Mesenchymal stem cell (in vitro differentiated cells and primary cell): ENCODE measurements around the gene G3BP2.

Experiments
- DNase-seq: peaks from one replicate; pipeline ENCODE4 v3.0.0-alpha.2; 2013
- H2AFZ ChIP-seq: one replicate; pipeline ENCODE4 v1.6.1; 2013; ENCODE audit warnings: low read depth, mild to moderate bottlenecking, control low read depth, inconsistent platforms, low read length, moderate library complexity
- H2AK5ac ChIP-seq: 2 replicates; pipeline ENCODE4 v1.6.1; 2013; ENCODE audit warnings: low read length, moderate library complexity, mild to moderate bottlenecking, inconsistent platforms; ENCODE audit not compliant: severe bottlenecking
- H2BK120ac ChIP-seq: one replicate; pipeline ENCODE4 v1.6.1; 2013; ENCODE audit warnings: low read depth, mild to moderate bottlenecking, inconsistent platforms, low read length, moderate library complexity
- H2BK12ac ChIP-seq, 2 experiments: one replicate each; pipeline ENCODE4 v1.6.1; 2013; ENCODE audit warnings: inconsistent platforms in 2 of 2, low read length in 2 of 2, mild to moderate bottlenecking in 2 of 2, moderate library complexity in 2 of 2, control low read depth in 1 of 2
- H2BK15ac ChIP-seq: one replicate; pipeline ENCODE4 v1.6.1; 2013; ENCODE audit warnings: mild to moderate bottlenecking, low read depth, inconsistent platforms; ENCODE audit not compliant: poor library complexity, severe bottlenecking
- H2BK5ac ChIP-seq: 2 replicates; pipeline ENCODE4 v1.6.1; 2013; ENCODE audit warnings: low read depth, mild to moderate bottlenecking, low read length, control low read depth, inconsistent platforms; ENCODE audit not compliant: poor library complexity, severe bottlenecking
- H3K14ac ChIP-seq, 2 experiments: one replicate each; pipeline ENCODE4 v1.6.1; 2013; ENCODE audit warnings: inconsistent platforms in 2 of 2, low read length in 2 of 2, control low read depth in 1 of 2, mild to moderate bottlenecking in 1 of 2, moderate library complexity in 1 of 2
- H3K18ac ChIP-seq, 2 experiments: one replicate each; pipeline ENCODE4 v1.6.1; 2013; ENCODE audit warnings: inconsistent platforms in 2 of 2, low read length in 2 of 2, control low read depth in 1 of 2, low read depth in 1 of 2, mild to moderate bottlenecking in 1 of 2
- H3K23ac ChIP-seq, 2 experiments: one replicate each; pipeline ENCODE4 v1.6.1; 2013; ENCODE audit warnings: inconsistent platforms in 2 of 2, low read length in 2 of 2, mild to moderate bottlenecking in 2 of 2, moderate library complexity in 2 of 2, control low read depth in 1 of 2
- H3K27ac ChIP-seq: 2 replicates; pipeline ENCODE4 v1.5.1; 2013; ENCODE audit warnings: mild to moderate bottlenecking, moderate library complexity, low read length, control low read depth, inconsistent platforms; ENCODE audit not compliant: poor library complexity, severe bottlenecking
- H3K27me3 ChIP-seq, 2 experiments: 2 replicates each; pipeline versions ENCODE4 v1.6.1 to v1.7.0; 2013; ENCODE audit warnings: low read length in 2 of 2, mild to moderate bottlenecking in 2 of 2, moderate library complexity in 2 of 2, control low read depth in 1 of 2, inconsistent platforms in 1 of 2; ENCODE audit not compliant: control insufficient read depth in 1 of 2, insufficient read depth in 1 of 2
- H3K36me3 ChIP-seq, 2 experiments: 2 replicates each; pipeline versions ENCODE4 v1.6.1 to v1.7.0; 2013; ENCODE audit warnings: low read length in 2 of 2, control low read depth in 1 of 2, inconsistent platforms in 1 of 2, low read depth in 1 of 2, mild to moderate bottlenecking in 1 of 2; ENCODE audit not compliant: insufficient read depth in 2 of 2, control insufficient read depth in 1 of 2
- H3K4ac ChIP-seq, 2 experiments: one replicate each; pipeline ENCODE4 v1.6.1; 2013; ENCODE audit warnings: inconsistent platforms in 2 of 2, low read length in 2 of 2, mild to moderate bottlenecking in 2 of 2, moderate library complexity in 2 of 2, control low read depth in 1 of 2, low read depth in 1 of 2
- H3K4me1 ChIP-seq: 2 replicates; pipeline ENCODE4 v1.6.1; 2013; ENCODE audit warnings: low read depth, low read length, control low read depth; ENCODE audit not compliant: control insufficient read depth, insufficient read depth
- H3K4me2 ChIP-seq: 2 replicates; pipeline ENCODE4 v1.6.1; 2013; ENCODE audit warnings: low read length, mild to moderate bottlenecking, inconsistent platforms; ENCODE audit not compliant: poor library complexity, severe bottlenecking
- H3K4me3 ChIP-seq, 2 experiments: 2 replicates each; pipeline versions ENCODE4 v1.5.1 to v1.7.0; 2013; ENCODE audit warnings: low read length in 2 of 2, mild to moderate bottlenecking in 2 of 2, control low read depth in 1 of 2, low read depth in 1 of 2; ENCODE audit not compliant: insufficient read depth in 1 of 2
- H3K79me1 ChIP-seq: replicated peaks from 2 replicates; pipeline ENCODE4 v1.6.1; 2013; ENCODE audit warnings: mild to moderate bottlenecking, control low read depth, low read length, inconsistent platforms; ENCODE audit not compliant: poor library complexity, severe bottlenecking
- H3K9ac ChIP-seq: 2 replicates; pipeline ENCODE4 v1.7.0; 2013; ENCODE audit warnings: mild to moderate bottlenecking, low read length, moderate library complexity
- H3K9me3 ChIP-seq: 2 replicates; pipeline ENCODE4 v1.7.0; 2013; ENCODE audit warnings: mild to moderate bottlenecking, low read length; ENCODE audit not compliant: control insufficient read depth
- H4K8ac ChIP-seq: one replicate; pipeline ENCODE4 v1.6.1; 2013; ENCODE audit warnings: inconsistent platforms, mild to moderate bottlenecking, low read length, moderate library complexity
- H4K91ac ChIP-seq: one replicate; pipeline ENCODE4 v1.6.1; 2013; ENCODE audit warnings: mild to moderate bottlenecking, low read length, inconsistent platforms
- WGBS: methylation state at CpG from one replicate; pipeline ENCODE4 v1.1.7; 2013; ENCODE audit warnings: mixed read lengths; 5-methylcytosine and 5-hydroxymethylcytosine counted together

G3BP2 gene

GRCh38 chr4:75699299-75699698, 26.1 kb upstream of the G3BP2 start:
- H3K79me1 ChIP-seq, result peaks cover 11% of the 10 kb centered on the region
- H3K23ac ChIP-seq, result no peak overlapping the region
- no peak overlapping the region for H4K8ac ChIP-seq
- no peak overlapping the region for H2BK12ac ChIP-seq
- no CpG with 5 or more reads among the region's 1 CpG for WGBS
- no peak overlapping the region for H2AK5ac ChIP-seq
- H3K36me3 ChIP-seq, result peaks cover 4 to 9% of the 10 kb centered on the region in 2 experiments
- H3K4me3 ChIP-seq, result no peak overlapping the region
- H3K9ac ChIP-seq, result no peak overlapping the region
- no peak overlapping the region for H3K4ac ChIP-seq
- no peak overlapping the region for H4K91ac ChIP-seq
- H2BK15ac ChIP-seq, result no peak overlapping the region
- no peak overlapping the region for H2AFZ ChIP-seq
- no peaks in the 10 kb centered on the region for H3K27me3 ChIP-seq
- no peak for DNase-seq
- H3K4me2 ChIP-seq, result no peak overlapping the region
- H3K9me3 ChIP-seq, result no peaks in the 10 kb centered on the region
- H3K18ac ChIP-seq, result no peak overlapping the region
- no peak overlapping the region for H2BK5ac ChIP-seq
- no peak overlapping the region for H3K27ac ChIP-seq
- no peaks in the 10 kb centered on the region for H3K4me1 ChIP-seq
- H2BK120ac ChIP-seq, result no peak overlapping the region
- no peak overlapping the region for H3K14ac ChIP-seq

- DNase-seq, result no peak
- H3K23ac ChIP-seq, result no peak overlapping the region
- H3K79me1 ChIP-seq, result peaks cover 11% of the 10 kb centered on the region
- H3K27ac ChIP-seq, result no peak overlapping the region
- H3K9me3 ChIP-seq, result no peaks in the 10 kb centered on the region
- peaks cover 7 to 10% of the 10 kb centered on the region in 2 experiments for H3K36me3 ChIP-seq
- no peak overlapping the region for H3K4me2 ChIP-seq
- H3K4me1 ChIP-seq, result no peaks in the 10 kb centered on the region
- no peak overlapping the region for H3K4ac ChIP-seq
- no peak overlapping the region for H2BK12ac ChIP-seq
- no peak overlapping the region for H4K8ac ChIP-seq
- H2BK15ac ChIP-seq, result no peak overlapping the region
- H2BK120ac ChIP-seq, result no peak overlapping the region
- H3K9ac ChIP-seq, result no peak overlapping the region
- no peak overlapping the region for H2BK5ac ChIP-seq
- H2AFZ ChIP-seq, result no peak overlapping the region
- WGBS, result 90% methylated on average over 2 of the region's 2 CpGs
- no peak overlapping the region for H3K14ac ChIP-seq
- no peak overlapping the region for H2AK5ac ChIP-seq
- no peak overlapping the region for H3K18ac ChIP-seq
- H3K4me3 ChIP-seq, result no peak overlapping the region
- H3K27me3 ChIP-seq, result no peaks in the 10 kb centered on the region
- H4K91ac ChIP-seq, result no peak overlapping the region
These were observed 25.7 kb upstream of the G3BP2 start for GRCh38 chr4:75698963-75699228.

DNA sequence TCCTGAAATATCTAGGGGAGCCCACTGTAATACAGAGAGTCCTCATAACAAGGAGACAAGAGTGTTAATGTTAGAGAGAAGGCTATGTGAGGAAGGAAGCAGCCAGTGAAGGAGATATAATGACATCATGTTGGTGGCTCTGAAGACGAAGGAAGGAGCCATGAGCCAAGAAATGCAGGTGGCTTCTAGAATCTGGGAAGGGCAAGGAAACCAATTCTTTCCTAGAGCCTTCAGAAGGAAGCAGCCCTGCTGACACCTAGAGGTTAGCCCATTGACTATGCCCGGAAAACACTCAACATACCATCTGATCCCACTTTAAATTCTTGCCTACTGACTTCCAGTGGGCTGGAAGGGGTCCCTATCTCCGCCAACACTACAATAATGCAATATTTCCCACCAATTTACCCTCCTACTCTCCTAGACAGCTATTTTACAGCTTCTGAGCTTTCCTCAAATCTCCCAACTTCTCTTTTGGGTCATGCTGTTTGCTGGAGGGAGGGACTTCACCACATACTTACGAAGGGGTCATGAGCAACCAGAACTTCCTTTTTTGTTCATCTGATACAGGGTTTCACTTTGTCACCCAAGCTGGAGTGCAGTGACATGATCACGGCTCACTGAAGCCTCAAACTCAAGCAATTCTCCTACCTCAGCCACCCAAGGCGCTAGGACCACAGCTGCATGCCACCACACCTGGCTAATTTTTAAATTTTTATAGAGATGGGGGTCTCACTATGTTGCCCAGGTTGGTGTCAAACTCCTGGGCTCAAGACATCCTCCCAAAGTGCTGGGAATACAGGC, 25.2 kb upstream of the G3BP2 start:
- no peak overlapping the region for H3K4me3 ChIP-seq
- H3K9ac ChIP-seq, result no peak overlapping the region
- no peaks in the 10 kb centered on the region for H3K9me3 ChIP-seq
- H3K27ac ChIP-seq, result no peak overlapping the region
- peaks cover 9 to 10% of the 10 kb centered on the region in 2 experiments for H3K36me3 ChIP-seq
- no peak overlapping the region for H2BK5ac ChIP-seq
- no peak overlapping the region for H4K8ac ChIP-seq
- no peak for DNase-seq
- H3K79me1 ChIP-seq, result peaks cover 11% of the 10 kb centered on the region
- H2AFZ ChIP-seq, result no peak overlapping the region
- H3K18ac ChIP-seq, result no peak overlapping the region
- no peak overlapping the region for H2BK15ac ChIP-seq
- no peak overlapping the region for H4K91ac ChIP-seq
- no peaks in the 10 kb centered on the region for H3K4me1 ChIP-seq
- no peak overlapping the region for H2AK5ac ChIP-seq
- H3K4me2 ChIP-seq, result no peak overlapping the region
- no peaks in the 10 kb centered on the region for H3K27me3 ChIP-seq
- H3K4ac ChIP-seq, result no peak overlapping the region
- no peak overlapping the region for H2BK120ac ChIP-seq
- H3K14ac ChIP-seq, result no peak overlapping the region
- H3K23ac ChIP-seq, result no peak overlapping the region
- 71% methylated on average over 5 of the region's 6 CpGs for WGBS
- H2BK12ac ChIP-seq, result no peak overlapping the region

- H4K91ac ChIP-seq, result no peak overlapping the region
- H4K8ac ChIP-seq, result no peak overlapping the region
- no peak overlapping the region for H3K27ac ChIP-seq
- 95% methylated on average over 3 of the region's 3 CpGs for WGBS
- no peak overlapping the region for H2AK5ac ChIP-seq
- H2AFZ ChIP-seq, result no peak overlapping the region
- no peaks in the 10 kb centered on the region for H3K9me3 ChIP-seq
- no peaks in the 10 kb centered on the region for H3K27me3 ChIP-seq
- H3K4me2 ChIP-seq, result no peak overlapping the region
- H3K9ac ChIP-seq, result no peak overlapping the region
- DNase-seq, result no peak
- H3K4me1 ChIP-seq, result no peaks in the 10 kb centered on the region
- H2BK12ac ChIP-seq, result no peak overlapping the region
- H3K36me3 ChIP-seq, result peaks cover 10% of the 10 kb centered on the region in 2 experiments
- H2BK5ac ChIP-seq, result no peak overlapping the region
- H3K23ac ChIP-seq, result no peak overlapping the region
- no peak overlapping the region for H3K14ac ChIP-seq
- H3K4ac ChIP-seq, result no peak overlapping the region
- H2BK120ac ChIP-seq, result no peak overlapping the region
- H3K4me3 ChIP-seq, result no peak overlapping the region
- H3K79me1 ChIP-seq, result peaks cover 7% of the 10 kb centered on the region
- H2BK15ac ChIP-seq, result no peak overlapping the region
- no peak overlapping the region for H3K18ac ChIP-seq
These were observed 23.4 kb upstream of the G3BP2 start for GRCh38 chr4:75696581-75696980.
